ENCODE results near the gene TTPAL. TPM values are rescaled to one million over a fixed set of nuclear protein-coding genes. Genes with fewer than 3 reads are reported as not detected.

TTPAL gene
- polyA plus RNA-seq, 1 of the 3 experiments (the other 2 are of a cell fraction), result 5.7 TPM

DNA sequence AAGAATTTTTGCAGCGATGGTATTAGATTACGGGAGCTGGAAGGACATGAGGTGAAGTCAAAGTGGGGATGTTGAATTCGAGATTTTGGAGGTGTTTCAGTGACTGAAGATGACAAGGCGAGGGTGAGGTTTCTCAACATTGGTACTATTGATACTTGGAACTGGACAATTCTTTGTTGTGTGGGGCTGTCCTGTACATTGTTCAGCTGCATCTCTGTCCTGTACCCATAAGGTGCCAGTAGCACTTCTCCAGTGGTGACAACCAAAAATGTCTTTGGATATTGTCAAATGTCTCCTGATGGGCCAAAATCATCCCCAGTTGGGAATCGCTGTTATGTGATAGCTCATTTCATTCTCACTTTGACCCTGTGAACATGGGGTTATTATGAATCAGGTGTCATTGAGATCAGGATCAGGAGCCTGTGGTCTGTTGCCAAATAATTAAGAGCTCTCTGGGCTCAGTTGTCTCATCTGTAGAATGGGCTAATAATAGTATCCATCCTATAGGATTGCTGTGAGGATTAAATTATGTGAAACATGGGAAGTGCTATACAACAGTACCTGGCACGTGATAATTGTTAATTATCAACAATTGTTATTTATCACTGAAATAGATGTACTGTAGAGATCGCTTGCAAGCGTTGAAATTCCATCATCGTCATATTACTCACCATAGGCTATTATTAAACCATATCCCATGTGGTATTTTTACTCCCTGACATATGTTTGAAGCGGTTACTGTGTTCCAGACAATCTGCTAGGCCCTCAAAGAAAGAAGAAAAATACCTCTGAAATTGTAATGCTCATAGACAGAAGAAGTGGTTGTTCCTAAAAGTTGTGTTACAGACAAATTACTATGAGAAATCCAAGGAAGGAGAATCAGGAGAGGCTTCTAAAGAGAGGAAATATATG lies 48.5 kb upstream of the TTPAL start:
- Histone ChIP-seq H4K20me1 (ENCODE audit: insufficient read depth) (no peaks in the 10 kb centered on the region), H3K9ac (no peak overlapping the region), H3K9me3 (no peaks in the 10 kb centered on the region), H3K4me1 (ENCODE audit: control insufficient read depth in 1 of 2, insufficient read depth in 2 of 2, low read depth in 1 of 2, low read length in 1 of 2) (peaks cover 0 to 6% of the 10 kb centered on the region in 2 experiments; a peak in 1 of 4 replicates), H3K27me3 (ENCODE audit: insufficient read depth) (peaks cover 4% of the 10 kb centered on the region; the same call in 1 of the 2 replicates), H3K9me2 (no peaks in the 10 kb centered on the region), H3K36me3 (replicated peaks in 1 of 2; ENCODE audit: control insufficient read depth in 1 of 2, insufficient read depth in 2 of 2, low read length in 1 of 2) (no peaks in the 10 kb centered on the region), H2AFZ (ENCODE audit: low read depth) (no peak overlapping the region), H3K4me3 (ENCODE audit: low read depth in 2 of 2, low read length in 1 of 2) (no peak overlapping the region), H3K79me2 (ENCODE audit: insufficient read depth) (no peaks in the 10 kb centered on the region), H3K4me2 (no peak overlapping the region), H3F3A (replicated peaks; ENCODE audit: insufficient read depth) (no peaks in the 10 kb centered on the region), H3K27ac (ENCODE audit: low read depth in 2 of 2, low read length in 1 of 2) (no peak overlapping the region)
- WGBS (ENCODE audit: low lambda C conversion rate), result 44% methylated on average over 10 of the region's 10 CpGs
- POLR2A ChIA-PET, result no interaction called here
- no peak for DNase-seq
- CTCF ChIA-PET, result interaction anchor here (1.2 kb wide), 1 partner anchor 42 kb away, joined by 5 read pairs; no protein-coding TSS in a partner anchor
- TF ChIP-seq, protein P1, sequence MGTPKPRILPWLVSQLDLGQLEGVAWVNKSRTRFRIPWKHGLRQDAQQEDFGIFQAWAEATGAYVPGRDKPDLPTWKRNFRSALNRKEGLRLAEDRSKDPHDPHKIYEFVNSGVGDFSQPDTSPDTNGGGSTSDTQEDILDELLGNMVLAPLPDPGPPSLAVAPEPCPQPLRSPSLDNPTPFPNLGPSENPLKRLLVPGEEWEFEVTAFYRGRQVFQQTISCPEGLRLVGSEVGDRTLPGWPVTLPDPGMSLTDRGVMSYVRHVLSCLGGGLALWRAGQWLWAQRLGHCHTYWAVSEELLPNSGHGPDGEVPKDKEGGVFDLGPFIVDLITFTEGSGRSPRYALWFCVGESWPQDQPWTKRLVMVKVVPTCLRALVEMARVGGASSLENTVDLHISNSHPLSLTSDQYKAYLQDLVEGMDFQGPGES (IDR thresholded peaks at IDR 0.05; ENCODE audit: low read depth, low read length), result no peak
- TF ChIP-seq EP300 (IDR thresholded peaks at IDR 0.05; ENCODE audit: borderline replicate concordance in 1 of 2, low read depth in 1 of 2, low read length in 1 of 2) (no peak), FOSL2 (IDR thresholded peaks at IDR 0.05; ENCODE audit: borderline replicate concordance, low read depth) (no peak), SIN3A (IDR thresholded peaks at IDR 0.05; ENCODE audit: borderline replicate concordance, low read depth, low read length) (no peak), TAF1 (IDR thresholded peaks at IDR 0.05; ENCODE audit: borderline replicate concordance, low read depth, low read length) (no peak)

DNA sequence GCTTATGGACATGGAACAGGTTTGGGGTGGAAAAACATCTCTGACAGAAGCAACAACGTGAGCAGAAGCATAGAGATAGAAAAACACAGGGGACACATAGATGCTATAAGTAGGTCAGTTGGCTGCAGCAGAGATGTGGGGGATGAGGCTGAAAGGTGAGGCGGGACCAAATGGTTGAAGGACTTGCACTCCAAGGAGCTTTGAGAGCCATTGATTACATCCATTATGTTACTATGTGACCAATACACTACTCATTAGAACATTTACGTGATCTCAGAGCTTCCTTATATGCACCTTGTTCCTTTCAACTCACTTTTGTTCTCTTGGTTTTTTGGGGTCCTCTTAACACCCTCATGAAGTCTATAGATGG lies 47.9 kb upstream of the TTPAL start:
- no peak overlapping the region for H3K9ac ChIP-seq

More for the DNA sequence above, 47.9 kb upstream of the TTPAL start:
- 56% methylated on average over 3 of the region's 3 CpGs for WGBS (ENCODE audit: low lambda C conversion rate)
- H3K9me3 ChIP-seq, result no peaks in the 10 kb centered on the region
- H3K4me3 ChIP-seq (ENCODE audit: low read depth in 2 of 2, low read length in 1 of 2), result no peak overlapping the region
- peaks cover 0 to 6% of the 10 kb centered on the region in 2 experiments; a peak in 1 of 4 replicates for H3K4me1 ChIP-seq (ENCODE audit: control insufficient read depth in 1 of 2, insufficient read depth in 2 of 2, low read depth in 1 of 2, low read length in 1 of 2)
- no peaks in the 10 kb centered on the region for H3K9me2 ChIP-seq
- H3K79me2 ChIP-seq (ENCODE audit: insufficient read depth), result no peaks in the 10 kb centered on the region
- DNase-seq, result no peak
- no peak for TF ChIP-seq ELF1 (IDR thresholded peaks at IDR 0.05)
- no peak for TF ChIP-seq FOXM1 (IDR thresholded peaks at IDR 0.05; ENCODE audit: low read depth)
- no peaks in the 10 kb centered on the region for H3K36me3 ChIP-seq (replicated peaks in 1 of 2; ENCODE audit: control insufficient read depth in 1 of 2, insufficient read depth in 2 of 2, low read length in 1 of 2)
- no peak overlapping the region for H2AFZ ChIP-seq (ENCODE audit: low read depth)
- H3K27ac ChIP-seq (ENCODE audit: low read depth in 2 of 2, low read length in 1 of 2), result no peak overlapping the region
- ChIA-PET POLR2A (no interaction called here), CTCF (interaction anchor here (1.2 kb wide), 1 partner anchor 43 kb away, joined by 5 read pairs; no protein-coding TSS in a partner anchor)
- no peaks in the 10 kb centered on the region for H3F3A ChIP-seq (replicated peaks; ENCODE audit: insufficient read depth)
- no peak overlapping the region for H3K4me2 ChIP-seq
- H3K27me3 ChIP-seq (ENCODE audit: insufficient read depth), result peaks cover 4% of the 10 kb centered on the region; the same call in 1 of the 2 replicates
- no peaks in the 10 kb centered on the region for H4K20me1 ChIP-seq (ENCODE audit: insufficient read depth)
